ENCODE results near the gene S100A8. TPM values are rescaled to one million over a fixed set of nuclear protein-coding genes. Genes with fewer than 3 reads are reported as not detected.
"Not testable (repeated sequence)": the region's sequence is repeated elsewhere in the genome, so short reads cannot be mapped to it uniquely, and the experiment has no call there.

Gene S100A8
- polyA plus RNA-seq, 1 donor (not counting 4 experiments of a cell fraction or from before 2014, with no cell fraction given) = 403 TPM

- H4K20me1 ChIP-seq (ENCODE audit: control insufficient read depth, extremely low read depth, insufficient read depth, low read length); H3K9ac ChIP-seq (ENCODE audit: control insufficient read depth, extremely low read depth, insufficient read depth, low read length); H3K4me2 ChIP-seq (ENCODE audit: control insufficient read depth, extremely low read depth, insufficient read depth, low read depth, low read length); DNase-seq (ENCODE audit: low read depth, low spot score); H3K79me2 ChIP-seq (ENCODE audit: control insufficient read depth, insufficient read depth, low read length); H3K9me1 ChIP-seq (ENCODE audit: control insufficient read depth, extremely low read depth, insufficient read depth, low read length); H3K4me3 ChIP-seq (ENCODE audit: control insufficient read depth in 2 of 3, extremely low read depth in 1 of 3, insufficient read depth in 2 of 3, low read depth in 1 of 3, low read length in 3 of 3); H3K36me3 ChIP-seq (ENCODE audit: control insufficient read depth in 2 of 2, extremely low read depth in 1 of 2, insufficient read depth in 2 of 2, low read length in 2 of 2); FAIRE-seq; H3K4me1 ChIP-seq (ENCODE audit: control insufficient read depth, extremely low read depth, insufficient read depth, low read length); H3K27ac ChIP-seq (ENCODE audit: control insufficient read depth, insufficient read depth, low read length); H2AFZ ChIP-seq (ENCODE audit: control insufficient read depth, low read length); H3K9me3 ChIP-seq (ENCODE audit: control insufficient read depth, low read depth, low read length): not testable (repeated sequence)
- peaks cover 16% of the 10 kb centered on the region for H3K27me3 ChIP-seq (ENCODE audit: control insufficient read depth, extremely low read depth, insufficient read depth, low read length)
- dilution Hi-C loops (cut with MboI; ENCODE audit: extremely low pct_ligation_motif_present, low sequenced_read_pairs) = loop anchor here (10.0 kb wide), 1 partner anchor 52 kb away; the partner anchor contains the start of gene S100A9
Measured at GRCh38 chr1:153407274-153407673, 16.4 kb upstream of the S100A8 start.

GRCh38 chr1:153405825-153406599 lies 15.1 kb upstream of the S100A8 start:
- not testable (repeated sequence) for DNase-seq (ENCODE audit: low read depth, low spot score); H3K27ac ChIP-seq (ENCODE audit: control insufficient read depth, insufficient read depth, low read length); H3K79me2 ChIP-seq (ENCODE audit: control insufficient read depth, insufficient read depth, low read length); H2AFZ ChIP-seq (ENCODE audit: control insufficient read depth, low read length); H3K4me2 ChIP-seq (ENCODE audit: control insufficient read depth, extremely low read depth, insufficient read depth, low read depth, low read length); H4K20me1 ChIP-seq (ENCODE audit: control insufficient read depth, extremely low read depth, insufficient read depth, low read length); H3K9me3 ChIP-seq (ENCODE audit: control insufficient read depth, low read depth, low read length); H3K36me3 ChIP-seq (ENCODE audit: control insufficient read depth in 2 of 2, extremely low read depth in 1 of 2, insufficient read depth in 2 of 2, low read length in 2 of 2); H3K9ac ChIP-seq (ENCODE audit: control insufficient read depth, extremely low read depth, insufficient read depth, low read length); FAIRE-seq; H3K4me3 ChIP-seq (ENCODE audit: control insufficient read depth in 2 of 3, extremely low read depth in 1 of 3, insufficient read depth in 2 of 3, low read depth in 1 of 3, low read length in 3 of 3); H3K9me1 ChIP-seq (ENCODE audit: control insufficient read depth, extremely low read depth, insufficient read depth, low read length); H3K4me1 ChIP-seq (ENCODE audit: control insufficient read depth, extremely low read depth, insufficient read depth, low read length)
- H3K27me3 ChIP-seq (ENCODE audit: control insufficient read depth, extremely low read depth, insufficient read depth, low read length) = peaks cover 23% of the 10 kb centered on the region
- dilution Hi-C loops (cut with MboI; ENCODE audit: extremely low pct_ligation_motif_present, low sequenced_read_pairs) = loop anchor here (10.0 kb wide), 1 partner anchor 51 kb away; the partner anchor contains the start of gene S100A9

- DNase-seq (ENCODE audit: low read depth, low spot score) = no peak
- Histone ChIP-seq H4K20me1 (ENCODE audit: control insufficient read depth, extremely low read depth, insufficient read depth, low read length) (no peaks in the 10 kb centered on the region), H3K36me3 (ENCODE audit: control insufficient read depth in 2 of 2, extremely low read depth in 1 of 2, insufficient read depth in 2 of 2, low read length in 2 of 2) (no peaks in the 10 kb centered on the region), H3K4me3 (ENCODE audit: control insufficient read depth in 2 of 3, extremely low read depth in 1 of 3, insufficient read depth in 2 of 3, low read depth in 1 of 3, low read length in 3 of 3) (no peak overlapping the region), H2AFZ (ENCODE audit: control insufficient read depth, low read length) (no peak overlapping the region), H3K27me3 (ENCODE audit: control insufficient read depth, extremely low read depth, insufficient read depth, low read length) (peaks cover 23% of the 10 kb centered on the region), H3K9me3 (ENCODE audit: control insufficient read depth, low read depth, low read length) (no peaks in the 10 kb centered on the region), H3K27ac (ENCODE audit: control insufficient read depth, insufficient read depth, low read length) (no peak overlapping the region), H3K4me1 (ENCODE audit: control insufficient read depth, extremely low read depth, insufficient read depth, low read length) (no peaks in the 10 kb centered on the region), H3K79me2 (ENCODE audit: control insufficient read depth, insufficient read depth, low read length) (no peaks in the 10 kb centered on the region), H3K9ac (ENCODE audit: control insufficient read depth, extremely low read depth, insufficient read depth, low read length) (no peak overlapping the region), H3K9me1 (ENCODE audit: control insufficient read depth, extremely low read depth, insufficient read depth, low read length) (no peaks in the 10 kb centered on the region), H3K4me2 (ENCODE audit: control insufficient read depth, extremely low read depth, insufficient read depth, low read depth, low read length) (no peak overlapping the region)
- no peak for FAIRE-seq
- TF ChIP-seq CTCF (optimal IDR thresholded peaks at IDR 0.05 in 1 of 3, IDR thresholded peaks at IDR 0.05 in 1 of 3, conservative IDR thresholded peaks at IDR 0.05 in 1 of 3; ENCODE audit: extremely low read depth in 1 of 3, insufficient read depth in 2 of 3, low read length in 3 of 3) = peak; percentile 66 to 80 (median 79)
- TF ChIP-seq EZH2 (IDR thresholded peaks at IDR 0.05; ENCODE audit: low read length) = no peak
- dilution Hi-C loops (cut with MboI; ENCODE audit: extremely low pct_ligation_motif_present, low sequenced_read_pairs) = loop anchor here (10.0 kb wide), 1 partner anchor 50 kb away; the partner anchor contains the start of gene S100A9
Measured at GRCh38 chr1:153404768-153405167, 13.9 kb upstream of the S100A8 start.

All from keratinocyte (primary cell).